ENCODE data around the gene TARBP1.
"Not testable (repeated sequence)": the region's sequence is repeated elsewhere in the genome, so short reads cannot be mapped to it uniquely, and the experiment has no call there.

GRCh38 chr1:234504251-234504650, 25.3 kb upstream of the TARBP1 start:
- not testable (repeated sequence) for TF ChIP-seq CTCF, POLR2A (IDR thresholded peaks at IDR 0.05)

Measured in thyroid gland (tissue), 4 donors.